HFFc6 (cell line): ENCODE results near the gene CCDC102A. TPM values are rescaled to one million over a fixed set of nuclear protein-coding genes. Genes with fewer than 3 reads are reported as not detected.

Experiments
- DNase-seq: peaks from one replicate; pipeline ENCODE4 v3.0.0-alpha.2; 2018
- H3K27ac Mint-ChIP-seq: 2 replicates; pipeline ENCODE4 v1.8.0; 2020; ENCODE audit warnings: mild to moderate bottlenecking, mixed read lengths
- H3K27me3 Mint-ChIP-seq: 2 replicates; pipeline ENCODE4 v1.8.0; 2021; ENCODE audit warnings: mild to moderate bottlenecking, moderate library complexity, mixed read lengths; ENCODE audit not compliant: insufficient read depth
- H3K36me3 Mint-ChIP-seq: 2 replicates; pipeline ENCODE4 v1.8.0; 2021; ENCODE audit warnings: low read depth, mixed read lengths
- H3K4me1 Mint-ChIP-seq: 2 replicates; pipeline ENCODE4 v1.8.0; 2020; ENCODE audit warnings: low read depth, mixed read lengths
- H3K4me3 Mint-ChIP-seq: 2 replicates; pipeline ENCODE4 v1.8.0; 2020; ENCODE audit warnings: mild to moderate bottlenecking, moderate library complexity, mixed read lengths
- H3K9me3 Mint-ChIP-seq: 2 replicates; pipeline ENCODE4 v1.8.0; 2020; ENCODE audit warnings: mild to moderate bottlenecking, mixed read lengths
- total RNA-seq, 6 experiments: library from RNA; stranded (reverse); fragmentation: NEBNext Ultra II Directional; extraction: Animal tissue kit (Norgen Biotek cat#: 25700); gene quantifications; 2 replicates in 1 of 6; 3 replicates in 5 of 6; pipeline ENCODE4 v1.2.3, GENCODE V29; 2021
- TF ChIP-seq, protein P1 (sequence below): fragments of 200-600 bp; sonication (generic); IDR thresholded peaks from 2 replicates; pipeline ENCODE4 v1.5.0; 2021; ENCODE audit warnings: antibody characterized with exemption, mild to moderate bottlenecking

The CCDC102A gene
- total RNA-seq, 6 experiments from 2014 or later = 3.6 to 4.6 (median 4.1) TPM

DNA sequence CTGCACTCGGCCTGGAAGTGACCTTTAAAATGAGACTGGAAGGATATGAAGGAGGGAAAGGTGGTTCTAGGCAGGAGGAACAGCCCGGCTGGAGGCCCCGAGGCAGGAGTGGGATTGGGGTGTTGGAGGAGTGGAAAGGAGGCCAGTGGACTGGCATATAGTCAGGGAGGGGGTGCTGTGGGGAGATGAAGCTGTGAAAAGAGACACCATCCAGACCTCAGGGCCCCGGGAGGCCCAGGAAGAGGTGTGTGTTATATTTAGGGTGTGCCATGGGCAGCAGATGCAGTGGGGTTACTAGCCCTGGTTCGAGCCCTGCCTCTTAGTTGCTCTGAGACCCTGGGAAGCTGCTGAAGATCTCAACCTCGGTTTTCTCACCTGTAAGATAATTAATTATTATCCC is 31.2 kb downstream of the CCDC102A start:
- no peak for DNase-seq
- Mint-ChIP-seq H3K9me3 (no peaks in the 10 kb centered on the region), H3K4me1 (no peaks in the 10 kb centered on the region), H3K27ac (no peak overlapping the region), H3K4me3 (no peak overlapping the region), H3K36me3 (no peaks in the 10 kb centered on the region), H3K27me3 (peaks cover 59% of the 10 kb centered on the region)
- TF ChIP-seq, protein P1, sequence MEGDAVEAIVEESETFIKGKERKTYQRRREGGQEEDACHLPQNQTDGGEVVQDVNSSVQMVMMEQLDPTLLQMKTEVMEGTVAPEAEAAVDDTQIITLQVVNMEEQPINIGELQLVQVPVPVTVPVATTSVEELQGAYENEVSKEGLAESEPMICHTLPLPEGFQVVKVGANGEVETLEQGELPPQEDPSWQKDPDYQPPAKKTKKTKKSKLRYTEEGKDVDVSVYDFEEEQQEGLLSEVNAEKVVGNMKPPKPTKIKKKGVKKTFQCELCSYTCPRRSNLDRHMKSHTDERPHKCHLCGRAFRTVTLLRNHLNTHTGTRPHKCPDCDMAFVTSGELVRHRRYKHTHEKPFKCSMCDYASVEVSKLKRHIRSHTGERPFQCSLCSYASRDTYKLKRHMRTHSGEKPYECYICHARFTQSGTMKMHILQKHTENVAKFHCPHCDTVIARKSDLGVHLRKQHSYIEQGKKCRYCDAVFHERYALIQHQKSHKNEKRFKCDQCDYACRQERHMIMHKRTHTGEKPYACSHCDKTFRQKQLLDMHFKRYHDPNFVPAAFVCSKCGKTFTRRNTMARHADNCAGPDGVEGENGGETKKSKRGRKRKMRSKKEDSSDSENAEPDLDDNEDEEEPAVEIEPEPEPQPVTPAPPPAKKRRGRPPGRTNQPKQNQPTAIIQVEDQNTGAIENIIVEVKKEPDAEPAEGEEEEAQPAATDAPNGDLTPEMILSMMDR = no peak

DNA sequence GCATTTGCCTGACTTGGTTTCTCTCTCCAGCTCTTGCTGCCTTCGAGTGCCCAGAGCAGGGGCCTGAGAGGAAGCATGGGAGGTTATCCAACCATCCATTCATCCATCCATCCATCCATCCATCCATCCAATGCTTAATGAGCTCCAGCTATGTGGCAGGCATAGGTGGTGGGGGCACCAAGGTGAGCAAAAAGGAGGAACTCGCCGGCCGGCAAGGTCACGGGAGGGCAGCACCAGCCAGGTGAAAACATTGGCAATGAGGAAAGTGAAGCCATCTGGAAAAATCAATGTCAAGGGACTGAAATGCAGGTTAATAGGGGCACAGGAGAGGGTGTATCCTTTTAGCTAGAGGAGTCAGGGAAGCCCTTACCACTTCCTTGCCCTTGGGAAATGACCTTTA is 31.9 kb downstream of the CCDC102A start:
- H3K4me1 Mint-ChIP-seq = no peaks in the 10 kb centered on the region
- TF ChIP-seq, protein P1 = no peak
- no peaks in the 10 kb centered on the region for H3K9me3 Mint-ChIP-seq
- DNase-seq = no peak
- no peak overlapping the region for H3K27ac Mint-ChIP-seq
- H3K27me3 Mint-ChIP-seq = peaks cover 64% of the 10 kb centered on the region
- H3K36me3 Mint-ChIP-seq = no peaks in the 10 kb centered on the region
- H3K4me3 Mint-ChIP-seq = no peak overlapping the region

DNA sequence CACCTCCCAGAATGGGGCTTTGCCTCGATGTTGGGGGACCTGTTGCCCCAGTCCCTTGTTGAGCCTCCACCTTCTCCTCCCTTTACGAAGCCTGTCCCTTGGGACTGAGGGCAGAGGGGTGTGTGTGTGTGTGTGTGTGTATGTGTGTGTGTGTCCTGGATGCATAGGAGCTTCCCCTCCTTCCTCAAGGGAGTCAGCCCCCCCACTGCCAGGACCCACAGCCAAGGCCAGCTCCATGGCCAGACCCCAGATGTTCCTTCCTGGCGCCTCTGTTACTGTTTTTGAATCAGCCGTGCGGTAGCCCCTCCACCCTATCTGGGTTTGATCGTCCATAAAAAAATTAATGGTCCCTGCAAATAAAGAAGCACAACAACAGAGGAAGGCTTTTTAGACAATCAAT is 32.4 kb downstream of the CCDC102A start:
- no peak for DNase-seq
- H3K4me3 Mint-ChIP-seq = no peak overlapping the region
- no peaks in the 10 kb centered on the region for H3K9me3 Mint-ChIP-seq
- H3K27ac Mint-ChIP-seq = no peak overlapping the region
- H3K4me1 Mint-ChIP-seq = no peaks in the 10 kb centered on the region
- TF ChIP-seq, protein P1 = no peak
- no peaks in the 10 kb centered on the region for H3K36me3 Mint-ChIP-seq
- peaks cover 61% of the 10 kb centered on the region for H3K27me3 Mint-ChIP-seq

DNA sequence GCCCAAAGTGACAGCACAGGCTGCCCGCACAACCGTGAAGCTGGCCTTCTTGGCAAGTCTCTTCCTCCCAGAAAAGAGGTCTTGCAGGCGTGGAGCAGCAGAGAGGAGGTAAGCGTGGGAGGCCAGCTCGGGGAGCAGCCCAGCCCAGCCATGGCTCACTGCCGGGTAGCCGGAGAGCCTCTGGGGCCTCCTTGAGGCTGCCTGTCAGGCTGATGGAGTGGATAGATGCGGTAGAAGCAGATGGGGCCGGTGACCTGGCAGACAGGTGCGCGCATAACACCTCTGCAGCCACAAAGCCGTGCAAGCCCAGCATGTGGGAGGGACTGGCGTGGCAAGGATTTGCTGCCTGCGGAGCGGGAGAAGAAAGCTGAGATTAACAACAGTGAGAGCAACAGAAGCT is 33.0 kb downstream of the CCDC102A start:
- Mint-ChIP-seq H3K36me3 (no peaks in the 10 kb centered on the region), H3K27me3 (peaks cover 62% of the 10 kb centered on the region), H3K27ac (no peak overlapping the region), H3K9me3 (no peaks in the 10 kb centered on the region), H3K4me1 (no peaks in the 10 kb centered on the region), H3K4me3 (no peak overlapping the region)
- no peak for DNase-seq
- TF ChIP-seq, protein P1 = no peak

DNA sequence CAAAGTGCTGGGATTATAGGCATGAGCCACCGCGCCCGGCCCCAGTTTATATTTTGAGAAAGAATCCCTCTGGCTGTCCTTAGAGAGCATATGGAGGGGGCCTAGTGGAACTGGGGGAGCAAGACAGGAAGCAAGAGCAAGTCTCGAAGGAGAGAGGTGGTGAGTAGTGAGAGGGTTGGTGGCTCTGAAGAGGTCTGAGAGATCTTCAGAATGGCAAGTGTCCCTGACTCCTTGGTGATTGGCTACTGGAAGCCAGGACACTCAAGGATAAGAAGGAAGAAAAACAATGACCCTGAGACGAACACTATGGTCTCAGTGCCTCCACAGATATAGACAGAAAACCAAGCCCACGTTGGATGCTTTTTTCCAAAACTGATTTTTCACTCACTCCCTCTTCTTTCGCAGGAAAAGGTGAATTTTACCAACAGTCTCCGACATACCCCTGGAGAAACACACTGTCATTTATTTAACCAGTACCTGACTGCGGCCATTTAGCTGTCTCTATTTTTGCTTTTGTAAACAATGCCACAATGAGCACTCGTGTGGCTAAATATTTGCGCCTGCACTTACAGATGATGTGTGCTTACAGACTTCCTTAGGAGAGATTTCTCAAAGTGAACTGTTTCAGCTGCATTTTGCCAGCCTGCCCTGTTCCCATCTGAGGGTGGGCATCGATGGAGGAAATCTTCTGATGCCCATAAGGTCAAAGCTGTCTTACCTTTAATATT is 34.2 kb downstream of the CCDC102A start:
- no peak overlapping the region for H3K27ac Mint-ChIP-seq
- no peak overlapping the region for H3K4me3 Mint-ChIP-seq
- TF ChIP-seq, protein P1 = no peak
- no peaks in the 10 kb centered on the region for H3K36me3 Mint-ChIP-seq
- H3K4me1 Mint-ChIP-seq = no peaks in the 10 kb centered on the region
- peaks cover 64% of the 10 kb centered on the region for H3K27me3 Mint-ChIP-seq
- no peak for DNase-seq
- no peaks in the 10 kb centered on the region for H3K9me3 Mint-ChIP-seq
